ENCODE results near the gene VSIG4. TPM values are rescaled to one million over a fixed set of nuclear protein-coding genes. Genes with fewer than 3 reads are reported as not detected.

The VSIG4 gene
- polyA plus RNA-seq, 1 of the 3 experiments (the other 2 are of a cell fraction), result not detected

GRCh38 chrX:65999029-65999562 is 40.8 kb downstream of the VSIG4 start:
- POLR2A ChIA-PET, result no interaction called here
- TF ChIP-seq SMC3 (IDR thresholded peaks at IDR 0.05; ENCODE audit: low read depth, low read length) (no peak), REST (IDR thresholded peaks at IDR 0.05; ENCODE audit: low read depth, low read length) (no peak), ELF1 (IDR thresholded peaks at IDR 0.05) (no peak), USF1 (IDR thresholded peaks at IDR 0.05; ENCODE audit: borderline replicate concordance, low read depth) (no peak), SIN3A (IDR thresholded peaks at IDR 0.05; ENCODE audit: borderline replicate concordance, low read depth, low read length) (no peak), PBX3 (IDR thresholded peaks at IDR 0.05) (no peak), MEF2A (IDR thresholded peaks at IDR 0.05; ENCODE audit: borderline replicate concordance, low read depth) (no peak), JUND (IDR thresholded peaks at IDR 0.05) (no peak), MXI1 (IDR thresholded peaks at IDR 0.05; ENCODE audit: low read depth, low read length) (no peak), YY1 (IDR thresholded peaks at IDR 0.05; ENCODE audit: low read depth) (no peak), POLR2AphosphoS5 (IDR thresholded peaks at IDR 0.05; ENCODE audit: low read depth, low read length) (no peak), FOSL2 (IDR thresholded peaks at IDR 0.05; ENCODE audit: borderline replicate concordance, low read depth) (no peak), NFIC (IDR thresholded peaks at IDR 0.05; ENCODE audit: borderline replicate concordance) (no peak), RAD21 (IDR thresholded peaks at IDR 0.05; ENCODE audit: low read length) (no peak)
- TF ChIP-seq, protein P1, sequence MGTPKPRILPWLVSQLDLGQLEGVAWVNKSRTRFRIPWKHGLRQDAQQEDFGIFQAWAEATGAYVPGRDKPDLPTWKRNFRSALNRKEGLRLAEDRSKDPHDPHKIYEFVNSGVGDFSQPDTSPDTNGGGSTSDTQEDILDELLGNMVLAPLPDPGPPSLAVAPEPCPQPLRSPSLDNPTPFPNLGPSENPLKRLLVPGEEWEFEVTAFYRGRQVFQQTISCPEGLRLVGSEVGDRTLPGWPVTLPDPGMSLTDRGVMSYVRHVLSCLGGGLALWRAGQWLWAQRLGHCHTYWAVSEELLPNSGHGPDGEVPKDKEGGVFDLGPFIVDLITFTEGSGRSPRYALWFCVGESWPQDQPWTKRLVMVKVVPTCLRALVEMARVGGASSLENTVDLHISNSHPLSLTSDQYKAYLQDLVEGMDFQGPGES (IDR thresholded peaks at IDR 0.05; ENCODE audit: low read depth, low read length), result no peak
- CTCF ChIA-PET, result no interaction called here
- Histone ChIP-seq H3K4me1 (ENCODE audit: control insufficient read depth in 1 of 2, insufficient read depth in 2 of 2, low read depth in 1 of 2, low read length in 1 of 2) (no peaks in the 10 kb centered on the region), H4K20me1 (ENCODE audit: insufficient read depth) (no peaks in the 10 kb centered on the region), H3K79me2 (ENCODE audit: insufficient read depth) (no peaks in the 10 kb centered on the region), H3K9me2 (no peaks in the 10 kb centered on the region), H3K4me2 (no peak overlapping the region), H3K4me3 (ENCODE audit: low read depth in 2 of 2, low read length in 1 of 2) (no peak overlapping the region), H3K27ac (ENCODE audit: low read depth in 2 of 2, low read length in 1 of 2) (no peak overlapping the region), H3K9me3 (no peaks in the 10 kb centered on the region), H3K27me3 (ENCODE audit: insufficient read depth) (no peaks in the 10 kb centered on the region), H3K9ac (no peak overlapping the region), H2AFZ (ENCODE audit: low read depth) (no peak overlapping the region), H3K36me3 (replicated peaks in 1 of 2; ENCODE audit: control insufficient read depth in 1 of 2, insufficient read depth in 2 of 2, low read length in 1 of 2) (no peaks in the 10 kb centered on the region), H3F3A (replicated peaks; ENCODE audit: insufficient read depth) (no peaks in the 10 kb centered on the region)
- WGBS (ENCODE audit: low lambda C conversion rate), result 0% methylated on average over 3 of the region's 3 CpGs
- DNase-seq, result no peak

All from SK-N-SH (cell line).